GM21619 (cell line): ENCODE measurements around the gene SEMA6B.

Source experiments
- ATAC-seq: cut with Tn5 transposase; IDR thresholded peaks from one replicate; pipeline ENCODE4 v1.9.1; 2021; ENCODE audit not compliant: unreplicated experiment

SEMA6B gene

DNA sequence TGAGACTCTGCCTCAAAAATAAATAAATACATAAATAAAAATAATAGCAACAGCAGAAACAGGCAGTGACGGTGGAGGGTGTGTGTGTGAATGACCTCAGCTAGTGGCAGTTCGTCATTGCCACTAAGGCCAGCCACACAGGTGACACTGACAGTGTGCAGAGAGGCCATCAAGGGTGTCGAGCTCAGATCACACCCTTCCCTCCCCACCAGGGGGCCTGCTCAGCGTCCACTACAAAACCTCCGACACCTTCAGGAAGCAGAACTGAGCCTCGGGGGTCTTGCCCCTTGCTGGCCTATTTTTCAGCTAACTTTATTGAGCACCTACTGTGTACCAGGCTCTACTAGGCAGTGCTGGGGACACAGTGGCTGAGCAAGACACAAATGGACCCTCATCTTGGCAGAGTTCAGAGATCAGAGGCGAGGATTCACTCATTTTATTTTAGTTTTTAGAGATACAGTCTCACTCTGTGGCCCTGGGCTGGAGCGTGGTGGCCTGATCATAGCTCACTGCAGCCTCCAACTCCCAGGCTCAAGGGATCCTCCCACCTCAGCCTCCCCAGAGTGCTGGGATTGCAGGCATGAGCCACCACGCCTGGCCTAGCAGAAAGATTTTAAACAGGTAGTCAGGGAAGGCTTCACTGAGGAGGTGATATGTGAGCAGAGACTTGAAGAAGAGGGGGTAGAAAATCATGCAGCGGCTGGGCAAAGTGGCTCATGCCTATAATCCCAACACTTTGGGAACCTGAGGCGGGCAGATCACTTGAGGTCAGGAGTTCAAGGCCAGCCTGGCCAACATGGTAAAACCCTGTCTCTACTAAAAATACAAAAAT is 30.3 kb upstream of the SEMA6B start:
- ATAC-seq = no peak

GRCh38 chr19:4588291-4588761 is 28.8 kb upstream of the SEMA6B start:
- no peak for ATAC-seq

DNA sequence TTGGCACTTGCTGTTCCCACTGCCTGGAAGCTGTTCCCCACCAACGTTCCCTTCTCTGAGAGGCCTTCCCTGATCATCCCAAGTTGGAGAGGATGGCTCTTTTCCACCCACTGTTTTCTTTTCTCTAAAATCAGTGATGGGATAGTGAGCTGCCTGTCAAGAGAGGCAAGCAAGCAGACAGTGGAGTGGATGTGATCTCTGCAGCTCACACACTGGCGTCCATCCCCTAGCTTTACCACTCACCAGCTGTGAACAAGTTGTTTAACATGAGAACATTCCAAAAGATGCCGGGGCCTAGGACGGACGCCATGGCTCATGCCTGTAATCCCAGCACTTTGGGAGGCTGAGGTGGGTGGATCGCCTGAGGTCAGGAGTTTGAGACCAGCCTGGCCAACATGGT is 28.0 kb upstream of the SEMA6B start:
- ATAC-seq = no peak

- no peak for ATAC-seq
Measured at GRCh38 chr19:4586691-4587090, 27.2 kb upstream of the SEMA6B start.

DNA sequence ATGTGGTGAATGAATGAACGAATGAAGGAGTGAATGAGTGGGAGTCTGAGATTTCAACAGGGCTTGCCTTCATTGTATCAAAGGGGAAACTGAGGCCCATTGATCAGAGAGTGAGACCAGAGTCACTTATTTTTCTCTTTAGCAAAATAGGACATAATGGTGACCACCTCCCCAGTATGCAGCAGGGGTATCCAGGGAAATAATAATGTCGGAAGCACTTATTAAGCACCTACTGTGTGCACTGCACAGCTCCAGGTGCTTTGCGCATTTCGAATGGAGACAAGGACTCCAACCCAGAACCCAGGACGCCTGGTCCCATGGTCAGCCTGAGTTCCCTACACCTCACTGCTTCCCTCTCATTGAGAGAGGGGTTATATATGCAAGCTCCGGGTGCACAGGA is 26.8 kb upstream of the SEMA6B start:
- no peak for ATAC-seq

DNA sequence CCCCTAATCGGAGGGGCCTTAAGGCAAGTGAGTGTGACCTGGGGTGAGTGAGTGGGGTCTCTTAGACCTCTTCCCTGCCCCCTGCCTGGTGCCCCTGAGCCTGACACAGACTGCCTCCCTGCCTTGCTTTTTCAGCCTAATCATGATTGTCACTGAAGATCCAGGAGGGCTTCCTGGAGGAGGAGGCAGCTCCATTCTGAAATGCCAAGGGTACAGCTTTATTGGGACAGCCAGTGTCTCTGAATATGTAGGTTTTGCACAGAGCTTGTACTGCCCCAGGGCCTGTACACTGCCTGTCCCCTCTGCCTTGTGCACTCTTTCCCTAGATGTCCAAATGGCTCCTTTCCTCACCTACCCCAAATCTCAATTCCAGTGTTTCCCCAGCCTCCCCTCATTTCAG is 26.1 kb upstream of the SEMA6B start:
- no peak for ATAC-seq

DNA sequence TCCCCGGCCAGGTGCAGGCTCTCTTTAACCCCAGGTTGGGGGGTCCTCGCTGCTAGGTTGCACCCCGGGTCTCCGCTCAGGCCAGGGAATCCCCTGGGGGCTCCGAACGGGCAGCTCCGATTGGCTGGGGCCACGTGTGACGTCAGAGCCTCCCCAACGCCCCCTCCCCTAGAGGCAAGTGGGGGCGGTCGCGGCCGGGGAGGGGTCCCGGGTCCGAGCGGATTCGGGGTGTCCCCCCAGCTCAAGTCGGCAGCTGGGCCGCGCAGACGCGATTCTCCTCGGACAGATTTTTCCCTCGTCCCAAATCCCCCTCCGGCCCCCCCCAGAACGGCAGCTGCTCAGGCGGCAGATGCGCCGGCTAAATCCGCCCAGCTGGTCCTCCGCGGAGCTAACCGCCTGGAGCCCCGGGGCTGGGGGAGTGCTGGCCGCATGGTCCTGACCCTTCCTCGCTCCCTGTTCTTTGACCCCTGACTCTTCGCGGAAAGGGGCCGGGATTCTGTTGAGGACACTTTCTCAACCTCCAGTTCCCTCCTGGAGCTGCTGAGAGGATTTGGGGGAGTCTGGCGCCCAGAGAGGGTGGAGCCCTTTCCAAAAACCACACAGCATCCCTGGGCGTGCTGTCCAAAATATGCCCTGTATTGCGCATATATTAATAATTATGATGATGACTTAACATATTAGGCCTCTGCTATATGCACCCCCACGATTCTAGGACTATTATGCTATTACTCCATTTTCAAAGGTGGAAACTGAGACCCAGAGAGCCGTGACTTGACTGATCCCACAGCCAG is 25.4 kb upstream of the SEMA6B start:
- ATAC-seq = no peak

- ATAC-seq = no peak
Measured at GRCh38 chr19:4583961-4584669, 24.6 kb upstream of the SEMA6B start.

- ATAC-seq = no peak
Measured at GRCh38 chr19:4582980-4583842, 23.7 kb upstream of the SEMA6B start.

DNA sequence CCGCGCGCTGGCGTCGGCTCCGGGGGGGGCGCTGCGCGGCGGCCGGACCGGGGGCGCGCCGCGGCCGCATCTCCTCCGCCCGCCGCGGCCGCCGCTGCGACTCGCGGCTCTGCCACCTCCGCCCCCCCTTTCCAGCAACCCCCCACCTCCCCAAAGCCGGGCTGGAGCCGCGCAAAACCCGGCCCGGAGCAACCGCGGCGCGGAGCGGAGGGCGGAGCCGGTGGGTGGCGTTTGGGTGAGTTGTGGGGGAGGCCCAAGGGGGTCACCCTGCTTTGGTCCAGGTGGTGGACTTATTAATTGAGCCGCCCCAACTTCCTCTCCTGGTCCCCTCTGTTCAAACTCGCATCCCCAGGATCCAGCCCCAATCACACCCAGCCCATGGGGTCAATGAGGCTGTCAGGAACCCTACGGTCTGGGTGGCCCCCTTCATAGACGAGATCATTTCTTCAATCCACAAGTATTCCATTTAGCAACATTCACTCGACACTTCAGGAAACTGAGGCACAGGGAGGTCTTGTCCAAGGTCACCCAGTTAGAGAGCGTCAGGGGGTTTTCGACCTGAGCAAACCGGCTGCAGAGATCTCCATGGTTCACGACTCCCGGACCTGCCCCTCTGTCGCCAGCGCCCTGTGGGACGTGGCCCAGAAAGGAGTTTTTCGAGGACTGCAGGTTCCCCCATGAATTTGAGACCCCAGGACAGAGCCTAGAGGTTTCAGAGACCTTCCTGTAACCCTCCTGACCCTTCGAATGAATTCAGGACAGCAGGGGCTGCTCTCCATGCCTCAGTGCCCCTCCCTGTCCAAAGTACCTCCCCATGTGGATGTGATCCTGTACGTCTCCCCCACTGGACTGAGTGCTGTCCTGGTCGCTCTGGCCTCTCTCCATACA is 22.4 kb upstream of the SEMA6B start:
- no peak for ATAC-seq

DNA sequence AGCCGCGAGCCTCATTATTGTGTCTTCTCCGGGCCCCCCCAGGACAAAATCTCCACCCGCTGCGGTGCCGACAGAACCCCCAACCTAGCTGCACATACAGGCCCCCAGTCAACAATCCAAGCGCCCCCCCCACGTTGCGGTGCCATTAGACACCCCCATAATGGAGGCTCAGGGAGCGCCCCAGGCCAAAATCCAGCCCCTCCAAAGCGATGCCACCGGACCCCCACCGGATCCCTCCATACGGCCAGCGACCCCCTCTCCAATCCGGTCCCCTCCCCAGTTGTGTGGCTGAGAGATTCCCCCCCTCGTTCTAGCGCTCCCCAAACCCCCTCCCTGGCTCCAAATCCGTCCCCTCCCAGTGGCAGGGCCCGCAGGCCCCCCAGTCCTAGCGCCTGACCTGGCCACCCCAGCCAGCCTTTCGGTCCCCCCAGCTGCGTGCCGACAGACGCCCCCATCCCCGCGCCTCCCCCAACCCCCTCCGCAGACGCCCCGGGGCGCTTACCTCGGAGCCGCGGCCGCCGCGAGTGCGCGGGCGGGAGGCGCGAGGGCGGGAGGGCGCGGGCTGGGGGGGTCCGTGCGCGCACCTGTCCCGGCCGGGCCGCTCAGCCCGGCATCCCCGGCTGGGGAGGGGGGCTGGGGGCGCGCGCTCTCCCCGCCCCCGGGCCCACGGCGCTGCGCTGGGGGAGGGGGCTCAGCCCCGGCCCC is 21.6 kb upstream of the SEMA6B start:
- no peak for ATAC-seq

- no peak for ATAC-seq
Measured at GRCh38 chr19:4580021-4580901, 20.8 kb upstream of the SEMA6B start.

GRCh38 chr19:4579389-4579788 is 19.9 kb upstream of the SEMA6B start:
- no peak for ATAC-seq

DNA sequence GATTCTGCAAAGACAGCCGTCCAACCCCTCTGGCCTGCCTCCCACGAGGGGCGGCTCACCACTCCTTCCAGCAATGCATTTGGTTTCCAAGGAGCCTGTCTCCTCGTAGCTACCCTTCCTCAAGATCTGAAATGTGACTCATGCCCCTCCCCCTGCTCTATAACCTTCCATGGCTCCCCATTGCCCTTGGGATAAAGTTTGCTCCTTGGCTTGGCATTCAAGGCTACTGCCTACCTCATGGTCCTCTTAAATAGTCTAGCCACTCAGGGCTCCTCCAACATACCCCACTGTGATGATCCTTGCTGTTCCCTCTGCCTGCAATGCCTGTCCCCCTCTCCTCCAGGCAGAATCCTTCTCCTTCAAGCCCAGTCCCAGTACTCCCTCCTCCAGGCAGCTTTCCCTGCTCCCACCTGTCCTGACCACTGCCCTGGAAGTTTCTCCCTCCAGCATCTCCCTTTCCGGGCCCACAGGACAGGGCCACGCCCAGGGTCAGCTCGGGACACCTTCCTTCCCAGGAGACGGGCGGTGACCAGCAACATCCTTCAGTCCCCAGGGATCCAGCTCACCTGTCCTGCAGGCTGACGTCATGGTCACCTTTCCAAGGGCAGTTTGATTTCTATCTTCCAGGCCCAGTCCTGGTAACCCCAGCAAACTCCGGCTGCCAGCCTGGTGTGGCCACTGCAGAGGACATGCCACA is 19.2 kb upstream of the SEMA6B start:
- no peak for ATAC-seq

GRCh38 chr19:4577020-4577782 is 17.7 kb upstream of the SEMA6B start:
- ATAC-seq = no peak

- ATAC-seq = no peak
Measured at GRCh38 chr19:4576016-4576933, 16.8 kb upstream of the SEMA6B start.
